ENCODE measurements around the gene ABR.
"Not testable (repeated sequence)": the region's sequence is repeated elsewhere in the genome, so short reads cannot be mapped to it uniquely, and the experiment has no call there.

The ABR gene

DNA sequence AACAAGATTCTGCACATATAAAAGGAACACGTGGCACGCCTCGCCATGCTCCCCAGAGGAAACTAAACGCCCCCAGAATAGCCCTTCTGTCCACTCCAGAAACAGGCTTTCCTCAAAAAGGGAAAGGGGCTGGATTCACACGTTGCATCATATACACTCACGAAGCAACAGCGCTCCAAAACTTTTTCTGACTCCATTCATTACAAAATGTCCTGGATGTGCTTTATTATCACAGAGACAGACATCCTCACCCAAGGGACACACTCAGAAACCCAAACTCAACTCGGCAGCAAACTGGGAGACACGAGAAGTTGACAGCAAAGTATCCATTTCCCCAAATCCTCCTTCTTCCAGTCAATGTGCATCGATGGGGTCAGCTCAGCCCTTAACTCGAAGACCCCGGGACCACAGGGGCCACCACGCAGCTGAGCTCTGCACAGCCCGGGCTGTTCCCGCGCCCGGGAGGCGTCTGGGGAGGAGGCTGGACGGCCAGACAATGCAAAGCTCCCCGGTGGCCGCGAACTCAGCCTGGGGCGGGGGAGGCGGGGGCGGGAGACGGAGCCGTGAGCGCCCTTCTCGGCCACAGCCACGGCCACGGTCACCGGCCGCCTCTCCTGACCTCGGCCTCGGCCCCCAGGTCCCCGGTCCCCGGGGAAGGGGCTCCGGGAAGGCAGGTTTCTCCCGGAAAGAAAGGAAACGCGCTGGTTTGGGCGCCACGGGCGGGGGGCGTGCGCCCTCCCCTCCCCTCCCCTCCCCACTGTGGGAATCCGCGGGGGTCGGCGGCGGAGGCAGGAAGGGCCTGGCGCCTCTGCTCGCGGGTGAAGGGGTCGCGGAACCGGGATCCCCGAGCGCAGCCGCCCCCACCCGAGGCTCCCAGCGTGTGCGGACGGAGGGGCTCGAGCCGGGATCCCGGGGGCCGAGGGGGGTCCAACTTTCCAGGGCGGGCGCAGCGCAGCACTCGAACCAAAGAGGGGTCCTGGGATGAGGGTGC is 201.4 kb downstream of the ABR start:
- no peak for DNase-seq

DNA sequence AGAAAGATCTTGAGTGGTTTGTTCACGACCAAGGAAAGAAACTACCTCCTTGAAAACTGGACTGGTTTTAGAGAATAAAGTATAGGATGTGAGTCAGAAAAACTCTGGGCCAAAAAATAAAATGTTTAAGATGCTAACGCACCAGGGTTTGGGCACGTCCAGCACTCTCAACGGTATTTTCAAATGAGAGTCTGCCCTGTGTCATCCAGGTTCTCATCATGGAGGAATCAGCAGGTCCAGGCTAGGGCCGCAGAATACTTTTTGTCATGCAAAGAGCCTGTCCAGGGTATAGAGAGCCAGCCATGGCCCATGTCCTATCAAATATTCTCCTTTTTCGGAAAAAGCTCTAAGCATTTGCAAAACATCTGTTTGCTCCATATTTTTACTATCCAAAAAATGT is 202.6 kb downstream of the ABR start:
- no peak for DNase-seq

- no peak for DNase-seq
These were observed 203.5 kb downstream of the ABR start for GRCh38 chr17:976312-976711.

GRCh38 chr17:975371-975915 is 204.3 kb downstream of the ABR start:
- DNase-seq = no peak

- not testable (repeated sequence) for DNase-seq
These were observed 205.0 kb downstream of the ABR start for GRCh38 chr17:974778-975177.

GRCh38 chr17:973053-973452 is 206.7 kb downstream of the ABR start:
- no peak for DNase-seq

DNA sequence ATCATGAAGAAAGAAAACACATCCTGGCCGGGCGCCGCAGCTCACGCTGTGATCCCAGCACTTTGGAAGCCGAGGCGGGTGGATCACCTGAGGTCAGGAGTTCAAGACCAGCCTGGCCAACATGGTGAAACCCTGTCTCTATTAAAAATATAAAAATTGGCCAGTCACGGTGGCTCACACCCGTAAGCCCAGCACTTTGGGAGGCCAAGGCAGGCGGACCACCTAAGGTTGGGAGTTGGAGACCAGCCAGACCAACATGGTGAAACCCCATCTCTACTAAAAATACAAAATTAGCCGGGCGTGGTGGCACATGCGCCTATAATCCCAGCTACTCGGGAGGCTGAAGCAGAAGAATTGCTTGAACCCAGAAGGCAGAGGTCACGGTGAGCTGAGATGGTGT is 207.9 kb downstream of the ABR start:
- not testable (repeated sequence) for DNase-seq

DNA sequence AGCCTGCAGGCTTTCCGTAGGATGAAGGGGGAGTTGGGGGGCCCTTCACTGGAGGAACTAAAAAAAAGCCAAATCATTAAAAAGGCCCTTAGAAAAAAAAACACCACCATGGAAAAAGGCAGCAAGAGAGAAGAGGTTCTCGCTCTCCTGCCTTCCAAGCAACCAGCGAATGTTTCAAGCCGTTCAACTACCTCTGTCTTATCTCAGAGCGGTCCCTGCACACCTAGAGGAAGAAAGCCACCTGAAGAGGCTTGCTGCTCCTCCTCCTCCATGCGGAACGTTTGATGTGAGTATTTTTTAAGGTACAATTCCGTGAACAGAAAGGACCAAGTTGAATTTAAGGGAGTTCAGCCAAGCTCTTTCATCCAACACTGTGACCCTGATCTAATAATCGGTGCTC is 209.4 kb downstream of the ABR start:
- DNase-seq = no peak

DNA sequence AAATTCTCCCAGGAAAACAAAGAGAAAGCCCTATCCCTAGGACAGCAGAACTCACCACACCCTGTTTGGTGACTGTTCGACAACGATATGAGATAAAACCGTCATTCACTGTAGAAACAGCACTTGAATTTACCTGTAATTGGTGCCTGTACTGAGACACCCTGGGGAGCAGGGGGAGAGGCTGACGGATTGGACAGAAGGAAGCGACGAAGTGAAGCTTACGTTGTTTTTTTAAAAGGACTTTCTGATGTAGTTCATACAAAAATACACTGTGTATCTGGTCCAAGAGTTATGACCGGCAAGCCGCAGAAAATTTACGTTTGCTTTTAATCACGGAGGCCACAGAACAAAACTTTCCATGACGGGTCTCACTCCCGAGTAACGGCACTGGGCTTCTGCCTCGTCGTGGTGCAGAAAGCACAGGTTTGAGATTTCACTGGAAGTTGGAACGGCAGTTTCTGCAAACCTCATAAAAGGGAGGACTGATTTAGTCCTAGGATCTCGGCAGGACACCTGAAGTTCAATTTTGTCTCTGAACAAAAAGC is 209.9 kb downstream of the ABR start:
- DNase-seq = no peak

DNA sequence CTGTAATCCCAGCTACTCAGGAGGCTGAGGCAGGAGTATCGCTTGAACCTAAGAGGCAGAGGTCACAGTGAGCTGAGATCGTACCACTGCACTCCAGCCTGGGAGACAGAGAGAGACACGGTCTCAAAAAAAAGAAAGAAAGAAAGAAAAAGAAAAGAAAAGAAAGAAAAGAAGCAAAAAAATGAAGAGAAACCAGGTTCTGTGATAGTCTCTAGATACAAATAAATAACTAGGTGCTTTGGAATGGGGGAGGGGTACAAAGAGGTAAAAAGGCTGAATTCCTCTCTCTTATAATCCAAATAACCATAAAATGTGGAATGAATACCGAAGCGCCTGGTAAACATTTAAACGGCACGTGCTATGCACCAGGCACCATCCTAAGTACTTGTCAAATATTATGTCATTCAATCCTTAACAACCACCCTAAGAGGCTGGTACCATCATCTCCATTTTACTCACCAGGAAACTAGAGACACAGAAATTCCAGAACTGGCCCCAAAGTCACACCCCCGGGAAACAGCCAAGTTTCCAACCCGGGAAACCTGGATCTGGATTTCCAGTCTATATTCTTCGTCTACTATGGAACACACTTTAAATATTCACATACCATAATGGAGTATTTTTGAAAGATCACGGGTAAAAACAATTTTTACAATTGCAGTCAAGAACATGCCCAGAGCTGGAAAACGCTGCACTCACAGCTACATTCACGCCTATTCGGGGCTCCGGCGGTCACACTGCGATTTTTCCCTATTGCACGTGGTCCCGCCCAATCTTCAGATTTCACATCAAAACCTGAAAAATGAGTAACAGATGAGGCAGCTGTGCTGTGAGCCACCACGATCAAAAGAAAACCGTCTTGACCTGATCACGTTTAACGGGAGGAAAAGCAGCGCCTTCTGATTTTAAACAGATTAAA is 210.7 kb downstream of the ABR start:
- no peak for DNase-seq

DNA sequence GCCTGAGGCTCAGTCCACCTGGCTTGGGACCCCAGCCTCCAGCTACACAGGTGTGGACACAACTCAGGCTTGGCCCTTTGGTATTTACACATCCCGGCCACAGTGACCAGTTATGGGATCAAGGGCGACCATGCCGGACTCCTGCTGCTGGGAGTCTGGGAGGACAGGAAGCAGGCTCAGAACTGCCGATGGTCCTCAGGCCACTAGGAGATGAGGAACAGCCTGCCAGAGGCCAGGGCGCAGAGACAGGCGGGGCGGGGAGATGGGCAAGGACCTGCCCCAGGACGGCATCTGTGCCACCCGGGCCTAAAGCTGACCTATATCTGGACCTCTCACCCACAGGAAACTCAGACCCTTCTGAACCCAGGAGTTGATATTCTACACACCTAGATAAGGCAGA is 212.7 kb downstream of the ABR start:
- DNase-seq = no peak

GRCh38 chr17:965311-965989 is 214.3 kb downstream of the ABR start:
- no peak for DNase-seq

DNA sequence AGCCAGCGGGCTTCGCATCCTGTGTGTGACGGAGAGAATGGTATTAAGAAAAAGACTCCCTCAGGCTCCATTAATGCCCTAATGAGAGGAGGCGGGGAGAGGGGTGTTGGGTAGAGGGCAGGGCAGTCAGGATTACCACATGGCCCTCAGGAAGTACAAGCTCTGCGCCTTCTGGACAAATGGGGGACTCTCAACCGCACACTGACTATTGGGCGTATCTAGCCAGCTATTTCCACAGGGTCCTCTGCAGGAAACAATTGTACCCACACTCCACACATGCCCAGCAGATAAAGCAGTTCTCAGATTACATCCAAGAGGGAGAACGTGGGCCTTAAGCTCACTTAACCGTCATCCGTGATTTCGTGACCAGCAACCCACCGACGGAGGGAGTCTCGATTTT is 214.9 kb downstream of the ABR start:
- DNase-seq = no peak

- no peak for DNase-seq
These were observed 217.1 kb downstream of the ABR start for GRCh38 chr17:962670-963069.

DNA sequence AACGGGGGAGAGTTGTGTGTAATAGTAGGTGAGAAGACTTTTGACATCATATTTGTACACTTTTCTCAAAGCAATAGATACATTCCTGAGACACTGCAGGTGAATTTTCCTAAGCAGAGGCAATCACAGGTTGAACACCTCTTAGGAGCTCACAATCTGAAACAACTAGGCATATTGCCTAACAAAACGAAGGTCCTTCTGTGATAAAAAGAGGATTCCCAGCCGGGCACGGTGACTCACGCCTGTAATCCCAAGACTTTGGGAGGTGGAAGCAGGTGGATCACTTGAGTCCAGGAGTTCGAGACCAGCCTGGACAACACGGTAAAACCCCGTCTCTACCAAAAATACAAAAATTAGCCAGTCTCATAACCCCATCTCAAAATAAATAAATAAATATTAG is 217.6 kb downstream of the ABR start:
- DNase-seq = no peak

DNA sequence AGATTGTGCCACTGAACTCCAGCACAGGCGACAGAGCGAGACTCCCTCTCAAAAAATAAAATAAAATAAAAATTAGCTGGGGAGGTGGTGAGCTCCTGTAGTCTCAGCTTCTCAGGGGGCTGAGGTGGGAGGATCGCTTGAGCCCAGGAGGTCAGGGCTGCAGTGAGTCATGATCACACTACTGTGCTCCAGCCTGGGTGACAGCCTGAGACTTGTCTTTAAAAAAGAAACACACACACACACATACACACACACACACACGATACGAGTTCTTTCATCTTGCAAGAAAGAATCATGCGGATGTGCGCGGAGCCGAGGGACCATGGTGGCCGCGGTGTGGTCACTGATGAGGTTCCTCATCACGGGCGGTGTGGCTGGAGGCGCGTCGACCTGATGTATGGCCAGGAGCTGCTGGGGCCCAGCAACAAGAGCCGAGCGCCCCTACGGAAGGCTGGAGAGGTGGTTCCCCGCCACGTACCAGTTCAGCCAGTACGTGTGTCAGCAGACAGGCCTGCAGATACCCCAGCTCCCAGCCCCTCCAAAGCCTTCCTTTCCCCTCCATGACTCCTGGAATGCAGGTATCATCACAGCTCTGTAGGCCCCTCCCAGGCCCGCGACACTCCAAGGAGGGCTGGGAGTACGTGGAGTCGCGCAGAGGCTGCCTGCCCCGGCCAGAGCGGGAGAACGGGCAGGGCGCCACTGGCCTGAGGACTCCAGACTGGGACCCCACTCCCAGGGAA is 220.9 kb downstream of the ABR start:
- no peak for DNase-seq

- DNase-seq = no peak
These were observed 221.8 kb downstream of the ABR start for GRCh38 chr17:957856-958421.

DNA sequence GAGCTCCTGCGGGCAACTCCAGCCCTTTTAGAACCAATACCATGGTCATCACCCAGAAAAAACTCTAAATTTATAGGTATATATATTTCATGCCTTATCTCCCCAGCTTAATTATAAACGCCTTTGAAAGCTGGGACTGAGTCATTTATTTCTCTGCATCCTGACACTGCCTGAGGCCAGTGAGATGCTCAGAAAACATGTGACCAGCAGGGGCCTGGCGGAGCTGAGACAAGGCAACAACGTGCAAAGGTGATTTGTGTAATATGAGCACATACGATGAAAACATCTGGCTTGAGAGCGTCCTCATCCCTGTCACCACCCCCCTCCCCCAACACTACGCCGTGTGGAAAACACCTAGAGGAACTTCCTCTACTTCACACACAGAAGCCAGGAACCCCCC is 222.9 kb downstream of the ABR start:
- no peak for DNase-seq

- DNase-seq = no peak
These were observed 225.2 kb downstream of the ABR start for GRCh38 chr17:954431-955164.

- no peak for DNase-seq
These were observed 226.0 kb downstream of the ABR start for GRCh38 chr17:953767-954166.

Data from effector CD8-positive, alpha-beta T cell (primary cell).